Measurements from ENCODE around the gene MACROD1.
A peak's percentile ranks its signal among the peaks of the same experiment; 100 is the strongest.
"Not testable (repeated sequence)": the region's sequence is repeated elsewhere in the genome, so short reads cannot be mapped to it uniquely, and the experiment has no call there.

Gene MACROD1

DNA sequence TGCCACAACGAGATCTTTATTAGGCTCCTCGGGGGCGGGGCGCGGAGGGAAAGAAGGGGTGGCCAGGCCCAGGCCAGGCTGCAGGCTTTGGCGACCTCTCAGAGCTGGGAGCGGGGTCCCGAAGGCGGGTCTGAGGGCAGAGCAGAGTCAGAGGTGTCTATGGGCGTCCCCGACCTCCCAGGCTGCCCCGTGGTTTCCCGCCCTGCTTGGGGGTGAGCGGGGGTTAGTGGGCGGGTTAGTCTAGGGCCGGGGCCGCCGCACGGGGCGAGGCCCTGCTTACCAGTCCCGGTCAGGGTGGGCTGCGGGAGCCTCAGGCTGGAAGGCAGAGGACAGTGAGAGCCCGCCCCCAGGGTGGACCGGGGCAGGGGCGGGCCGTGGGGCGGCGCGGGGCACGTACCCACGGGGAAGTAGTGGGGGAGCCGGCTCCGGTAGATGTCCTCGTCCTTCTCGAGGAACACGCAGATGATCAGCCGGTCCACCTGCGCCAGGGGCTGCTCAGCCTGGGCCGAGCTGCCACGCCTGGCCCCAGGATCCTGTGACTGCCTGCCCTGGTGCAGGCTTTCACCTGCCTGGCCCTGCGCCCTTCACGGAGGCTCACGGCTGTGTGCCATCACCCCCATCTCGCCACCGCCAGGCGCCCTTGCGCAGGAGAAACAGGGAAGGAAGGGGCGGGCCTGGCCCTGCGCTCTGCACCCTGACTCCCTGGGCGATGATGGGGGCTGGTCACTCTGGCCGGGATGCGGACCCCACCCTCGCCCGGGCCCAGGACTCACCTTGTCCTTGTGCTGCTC lies 167.2 kb downstream of the MACROD1 start:
- DNase-seq (ENCODE audit: low read depth in 2 of 2): no peak

DNA sequence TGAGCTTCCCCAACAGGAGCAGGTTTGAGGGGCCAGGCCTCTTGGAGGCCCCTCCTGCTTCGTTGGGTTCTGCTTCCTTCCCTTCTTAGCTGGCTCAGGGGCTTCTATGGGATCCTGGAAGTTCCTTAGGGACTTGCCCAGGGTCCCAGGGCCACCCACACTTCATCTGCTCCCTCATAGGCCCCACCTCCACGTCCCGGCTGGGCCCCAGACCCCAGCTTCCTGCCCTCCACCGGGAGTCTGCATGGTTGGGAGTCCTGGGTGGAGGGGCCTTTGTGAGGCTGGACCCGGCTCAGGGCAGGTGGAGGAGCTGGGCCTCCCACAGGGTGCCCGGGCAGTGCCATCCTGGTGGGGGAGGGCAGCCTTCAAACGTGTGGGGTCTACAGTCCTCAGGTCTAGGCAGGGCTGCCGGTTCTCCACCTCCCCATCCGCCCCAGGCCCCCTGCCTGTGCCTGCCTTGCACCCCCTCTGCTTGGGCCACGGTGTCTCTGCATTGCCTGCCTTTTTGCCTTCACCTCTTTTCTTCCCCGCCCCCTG lies 168.0 kb downstream of the MACROD1 start:
- DNase-seq (ENCODE audit: low read depth in 2 of 2): no peak

DNA sequence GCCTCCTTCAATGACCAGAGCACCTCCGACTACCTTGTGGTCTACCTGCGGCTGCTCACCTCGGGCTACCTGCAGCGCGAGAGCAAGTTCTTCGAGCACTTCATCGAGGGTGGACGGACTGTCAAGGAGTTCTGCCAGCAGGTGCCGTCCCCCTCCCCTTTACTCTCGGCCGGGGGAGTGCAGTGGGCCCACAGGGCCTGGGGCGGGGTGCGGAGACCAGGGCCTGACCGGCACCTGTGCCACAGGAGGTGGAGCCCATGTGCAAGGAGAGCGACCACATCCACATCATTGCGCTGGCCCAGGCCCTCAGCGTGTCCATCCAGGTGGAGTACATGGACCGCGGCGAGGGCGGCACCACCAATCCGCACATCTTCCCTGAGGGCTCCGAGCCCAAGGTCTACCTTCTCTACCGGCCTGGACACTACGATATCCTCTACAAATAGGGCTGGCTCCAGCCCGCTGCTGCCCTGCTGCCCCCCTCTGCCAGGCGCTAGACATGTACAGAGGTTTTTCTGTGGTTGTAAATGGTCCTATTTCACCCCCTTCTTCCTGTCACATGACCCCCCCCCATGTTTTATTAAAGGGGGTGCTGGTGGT lies 168.7 kb downstream of the MACROD1 start:
- DNase-seq (ENCODE audit: low read depth in 2 of 2): no peak

DNA sequence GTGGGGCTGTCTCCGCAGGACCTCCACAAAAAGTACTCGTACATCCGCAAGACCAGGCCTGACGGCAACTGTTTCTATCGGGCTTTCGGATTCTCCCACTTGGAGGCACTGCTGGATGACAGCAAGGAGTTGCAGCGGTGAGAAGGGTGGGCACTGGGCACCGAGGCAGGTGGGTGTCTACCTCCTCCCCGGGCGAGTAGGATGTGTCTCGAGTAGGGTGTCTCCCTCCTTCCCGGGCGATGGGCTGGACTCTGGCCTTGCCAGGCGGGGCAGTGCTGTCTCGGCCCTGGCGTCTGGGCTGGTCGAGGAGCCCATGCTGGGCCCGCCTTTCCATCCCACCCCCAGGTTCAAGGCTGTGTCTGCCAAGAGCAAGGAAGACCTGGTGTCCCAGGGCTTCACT lies 169.4 kb downstream of the MACROD1 start:
- no peak for DNase-seq (ENCODE audit: low read depth in 2 of 2)

DNA sequence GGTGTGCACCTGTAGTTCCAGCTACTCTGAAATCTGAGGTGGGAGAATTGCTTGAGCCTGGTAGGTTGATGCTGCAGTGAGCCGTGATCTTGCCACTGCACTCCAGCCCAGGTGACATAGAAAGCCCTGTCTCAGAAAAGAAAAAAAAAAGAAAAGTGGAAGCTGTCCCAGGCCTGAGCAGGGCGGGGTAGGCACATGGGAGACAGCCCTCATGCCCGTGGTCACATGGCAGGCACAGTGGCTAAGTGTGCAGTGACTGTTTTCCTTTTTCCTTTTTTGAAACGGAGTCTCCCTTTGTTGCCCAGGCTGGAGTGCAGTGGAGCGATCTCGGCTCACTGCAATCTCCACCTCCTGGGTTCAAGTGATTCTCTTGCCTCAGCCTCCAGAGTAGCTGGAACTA lies 171.9 kb downstream of the MACROD1 start:
- no peak for DNase-seq (ENCODE audit: low read depth in 2 of 2)

DNA sequence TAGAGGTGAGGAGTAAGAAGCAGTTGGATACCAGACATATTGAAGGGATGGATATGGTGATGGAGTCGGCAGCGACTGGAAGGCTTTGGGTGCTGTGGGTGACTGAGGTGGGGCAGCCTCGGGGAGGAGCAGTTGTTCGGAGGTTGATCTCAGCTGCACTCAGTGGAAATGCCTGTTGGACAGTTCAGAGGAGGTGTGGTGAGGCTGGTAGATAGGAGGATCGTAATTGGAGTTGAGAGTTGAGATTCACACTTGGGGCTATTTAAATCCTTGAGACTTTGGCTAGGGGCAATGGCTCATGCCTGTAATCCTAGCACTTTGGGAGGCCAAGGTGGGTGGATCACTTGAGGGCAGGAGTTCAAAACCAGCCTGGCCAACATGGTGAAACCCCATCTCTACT lies 172.8 kb downstream of the MACROD1 start:
- DNase-seq (ENCODE audit: low read depth in 2 of 2): no peak

DNA sequence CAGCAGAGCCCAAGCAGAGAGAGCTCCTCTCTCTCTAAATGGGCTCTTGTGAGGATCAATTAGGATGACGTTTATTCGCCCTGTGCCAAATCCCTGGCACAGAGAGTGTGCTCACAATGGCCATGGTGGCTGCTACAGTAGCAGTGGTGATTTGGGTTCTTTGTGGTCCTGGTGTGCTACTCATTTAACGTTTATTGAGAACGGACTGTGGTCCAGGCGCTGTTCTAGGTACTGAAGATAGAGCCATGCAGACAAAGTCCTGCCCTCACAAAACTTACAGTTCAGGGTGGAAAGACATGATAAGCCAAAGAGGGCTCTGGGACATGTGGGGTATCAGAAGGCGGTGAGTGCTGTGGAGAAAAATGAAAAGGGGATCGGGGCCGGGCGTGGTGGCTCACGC lies 174.4 kb downstream of the MACROD1 start:
- no peak for DNase-seq (ENCODE audit: low read depth in 2 of 2)

DNA sequence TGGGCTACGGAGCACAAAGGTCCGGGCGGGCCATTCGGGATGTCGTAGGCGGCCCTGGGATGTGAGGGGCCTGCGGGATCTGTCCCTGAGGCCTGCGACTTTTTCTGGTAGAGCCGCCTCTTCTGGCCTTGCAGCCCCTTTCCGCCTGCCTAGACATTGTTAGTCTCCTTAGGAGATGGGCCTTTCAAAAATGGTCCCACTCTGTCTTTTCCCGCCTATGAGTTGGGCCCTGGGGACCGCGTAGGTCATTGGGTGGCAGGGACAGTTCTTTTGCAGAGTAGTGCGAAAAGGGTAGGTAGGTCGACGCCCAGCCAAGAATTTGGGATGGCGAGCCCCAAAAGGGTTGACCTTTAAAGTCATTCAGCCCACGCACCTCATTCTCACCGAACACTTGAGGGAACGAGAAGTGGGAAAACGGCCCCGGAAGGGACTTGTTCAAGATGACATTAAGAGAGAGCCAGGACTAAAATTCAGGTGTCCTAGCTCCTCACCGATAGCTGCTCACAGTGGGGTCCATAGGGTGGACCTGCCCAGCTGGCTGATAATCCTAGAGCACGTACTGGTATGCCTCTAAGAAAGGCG lies 178.9 kb downstream of the MACROD1 start:
- DNase-seq (ENCODE audit: low read depth in 2 of 2): no peak

DNA sequence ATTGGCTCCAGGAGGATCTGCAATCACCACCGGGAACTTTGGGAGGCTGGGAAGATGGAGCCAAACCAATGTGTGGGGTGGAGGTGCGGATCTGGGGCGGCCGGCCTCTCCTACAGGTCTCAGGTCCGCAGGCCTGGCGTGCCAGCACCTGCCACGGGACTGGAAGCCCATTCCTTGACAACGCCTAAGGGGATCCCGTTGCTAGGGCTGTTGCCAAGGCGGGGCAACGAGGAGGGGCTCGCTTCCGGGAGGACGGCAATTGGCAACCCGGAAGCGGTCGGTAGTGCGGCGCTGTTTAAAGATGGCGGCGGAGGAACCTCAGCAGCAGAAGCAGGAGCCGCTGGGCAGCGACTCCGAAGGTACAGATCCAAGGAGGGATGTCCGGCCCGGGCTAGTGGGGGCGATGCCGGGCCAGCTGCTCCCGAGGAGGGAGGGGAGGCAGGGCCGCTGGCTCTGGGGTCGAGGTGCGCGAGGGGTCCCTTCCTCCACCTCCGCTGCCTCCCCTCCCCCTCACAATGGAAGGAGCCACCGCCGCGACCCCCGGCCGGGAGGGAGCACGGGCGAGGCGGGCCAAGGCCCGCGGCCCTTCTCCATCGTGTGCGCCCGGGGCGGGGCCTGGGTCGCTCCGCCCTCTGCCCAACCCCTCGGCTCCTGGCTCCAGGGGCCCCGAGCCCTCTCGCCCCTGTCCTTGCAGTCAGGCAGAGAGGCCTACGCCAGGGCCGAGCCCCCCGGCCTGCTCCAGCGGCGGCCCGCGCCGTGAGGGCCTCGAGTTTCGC lies 179.6 kb downstream of the MACROD1 start, which contains the start of gene OTUB1:
Gene OTUB1 (plus strand): TSS at position 283 of the 776 bp plus-strand sequence. CDS start 19 bp downstream, at position 302.
- DNase-seq (ENCODE audit: low read depth in 2 of 2): peak; percentile 47 to 61

DNA sequence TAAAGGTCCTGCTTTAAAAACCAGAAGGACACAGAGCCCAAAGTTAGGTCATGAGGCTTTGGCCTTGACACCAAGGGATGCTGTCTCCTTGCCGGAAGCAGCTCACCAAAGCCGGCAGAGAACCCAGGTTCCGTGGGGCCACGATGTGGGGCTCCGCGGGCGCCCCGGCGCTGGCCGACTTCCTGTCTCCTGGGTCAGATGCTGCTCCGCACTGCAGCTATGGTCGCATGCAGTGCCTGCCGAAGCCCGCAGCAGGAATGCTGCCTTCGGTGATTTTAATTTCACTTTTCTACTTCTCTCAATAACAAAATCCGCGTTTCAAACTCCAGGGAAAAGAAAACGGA lies 180.1 kb downstream of the MACROD1 start:
- no peak for DNase-seq (ENCODE audit: low read depth in 2 of 2)

DNA sequence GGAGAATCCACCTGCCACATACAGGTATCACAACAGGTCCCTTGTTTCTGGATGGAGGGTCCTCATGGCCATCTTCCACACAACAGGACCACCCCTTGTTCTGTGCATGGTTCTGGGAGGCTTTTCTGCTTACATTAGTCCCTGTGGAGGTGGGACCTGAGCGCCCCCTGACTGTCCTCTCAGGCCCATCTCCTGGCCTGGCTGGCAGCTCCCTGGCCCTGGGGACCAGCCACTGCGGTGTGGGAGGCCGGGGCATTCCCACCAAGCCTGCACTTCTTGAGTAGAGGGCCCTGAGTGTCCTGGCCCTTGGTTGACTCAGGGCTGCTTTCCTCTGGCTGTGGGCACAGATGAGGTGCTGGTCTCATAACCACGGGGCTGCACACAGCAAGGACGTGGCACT lies 186.5 kb downstream of the MACROD1 start:
- no peak for DNase-seq (ENCODE audit: low read depth in 2 of 2)

DNA sequence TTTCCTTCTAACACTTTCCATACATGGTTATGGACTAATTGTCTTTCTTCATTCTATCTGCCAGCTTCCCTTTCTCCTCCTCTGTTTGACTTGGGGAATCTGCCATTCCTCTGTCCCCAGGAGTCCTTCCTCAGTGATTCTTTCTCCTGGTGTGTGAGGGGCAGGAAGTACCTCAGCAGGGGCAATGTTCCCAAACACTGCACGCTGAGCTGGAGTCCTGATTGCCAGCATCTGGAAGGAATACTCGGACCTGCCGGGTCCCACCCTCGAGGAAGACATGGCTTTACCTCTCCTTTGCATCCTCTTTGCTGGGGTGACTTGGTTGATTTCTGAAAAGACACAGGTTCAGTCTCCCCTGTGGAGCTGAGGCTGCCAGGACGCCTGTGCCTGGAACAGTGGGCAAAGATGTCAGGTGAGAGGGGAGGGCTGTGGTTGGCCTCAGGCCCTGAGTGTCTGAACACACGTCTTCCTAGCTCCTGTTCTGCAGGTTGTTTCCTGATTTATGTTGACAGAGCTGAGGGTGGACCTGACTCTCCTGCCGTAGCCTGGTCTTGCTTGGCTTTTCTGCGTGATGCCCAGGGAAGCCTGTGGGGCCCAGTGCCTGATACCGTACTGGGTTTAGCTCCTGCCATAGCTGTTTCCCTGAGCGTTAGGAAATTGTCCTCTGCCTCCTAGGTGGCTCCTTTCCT lies 187.2 kb downstream of the MACROD1 start:
- DNase-seq (ENCODE audit: low read depth in 2 of 2): no peak

DNA sequence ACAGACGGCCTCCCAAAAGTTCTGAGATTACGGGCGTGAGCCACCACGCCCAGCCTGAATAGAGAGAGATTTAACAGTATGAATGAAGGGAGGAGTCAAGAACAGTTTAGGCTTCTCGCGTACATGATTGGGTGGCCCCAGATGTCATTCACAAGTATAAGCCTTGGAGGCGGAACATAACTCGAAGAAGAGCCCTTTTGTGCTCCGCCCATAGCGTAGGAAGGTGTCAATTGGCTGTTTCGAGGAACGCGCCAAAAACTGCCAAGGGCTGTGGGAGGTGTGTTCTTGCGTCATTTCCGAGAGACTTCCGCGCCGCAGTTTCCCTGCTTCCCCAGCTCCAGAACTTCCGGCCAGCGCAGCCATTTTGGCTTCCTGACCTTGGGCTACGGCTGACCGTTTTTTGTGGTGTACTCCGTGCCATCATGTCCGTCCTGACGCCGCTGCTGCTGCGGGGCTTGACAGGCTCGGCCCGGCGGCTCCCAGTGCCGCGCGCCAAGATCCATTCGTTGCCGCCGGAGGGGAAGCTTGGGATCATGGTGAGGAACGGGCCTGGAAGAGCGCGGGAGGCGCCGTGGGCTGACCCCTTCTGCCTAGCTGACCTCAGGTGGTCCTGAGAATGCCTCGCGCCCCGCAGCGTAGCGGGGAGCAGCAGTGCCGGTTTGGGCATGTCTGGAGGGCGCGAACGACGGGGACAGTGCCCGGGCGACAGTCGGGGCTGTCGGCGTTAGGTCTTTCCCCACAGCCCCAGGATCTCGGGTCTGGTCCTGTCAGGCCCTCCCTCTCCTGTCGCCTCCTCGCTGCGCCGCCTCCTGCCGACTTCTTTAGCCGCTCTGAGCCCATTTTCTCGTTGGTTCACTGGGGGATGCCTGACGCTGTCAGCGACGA lies 191.4 kb downstream of the MACROD1 start, which contains the start of gene COX8A:
Gene COX8A (plus strand): TSS at position 362 of the 885 bp plus-strand sequence. CDS start 61 bp downstream, at position 423.
- DNase-seq (ENCODE audit: low read depth in 2 of 2): peak; percentile 100

DNA sequence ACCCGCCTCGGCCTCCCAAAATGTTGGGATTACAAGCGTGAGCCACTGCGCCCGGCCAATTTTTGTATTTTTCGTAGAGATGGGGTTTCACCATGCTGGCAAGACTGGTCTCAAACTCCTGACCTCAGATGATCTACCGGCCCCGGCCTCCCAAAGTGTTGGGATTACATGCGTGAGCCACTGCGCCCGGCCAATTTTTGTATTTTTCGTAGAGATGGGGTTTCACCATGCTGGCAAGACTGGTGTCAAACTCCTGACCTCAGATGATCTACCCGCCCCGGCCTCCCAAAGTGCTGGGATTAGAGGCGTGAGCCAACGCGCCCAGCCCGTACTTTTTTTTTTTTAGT lies 192.0 kb downstream of the MACROD1 start:
- not testable (repeated sequence) for DNase-seq (ENCODE audit: low read depth in 2 of 2)

DNA sequence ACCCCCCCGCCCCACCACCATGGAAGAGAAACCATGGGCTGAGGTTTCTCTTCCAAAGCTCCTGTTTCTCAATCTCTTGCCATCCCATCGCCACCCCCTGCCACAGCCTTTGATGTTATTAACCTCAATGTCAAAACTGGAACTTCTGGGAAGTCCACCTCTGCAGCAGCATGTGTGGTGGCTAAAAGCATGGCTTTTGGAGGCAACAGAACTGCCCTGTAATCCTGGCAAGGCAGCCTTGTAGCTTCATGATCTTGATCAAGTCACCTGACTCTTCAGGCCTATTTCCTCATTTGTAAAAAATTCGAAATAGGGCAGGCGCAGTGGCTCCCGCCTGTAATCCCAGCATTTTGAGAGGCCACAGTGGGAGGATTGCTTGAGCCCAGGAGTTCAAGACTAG lies 195.0 kb downstream of the MACROD1 start:
- no peak for DNase-seq (ENCODE audit: low read depth in 2 of 2)

DNA sequence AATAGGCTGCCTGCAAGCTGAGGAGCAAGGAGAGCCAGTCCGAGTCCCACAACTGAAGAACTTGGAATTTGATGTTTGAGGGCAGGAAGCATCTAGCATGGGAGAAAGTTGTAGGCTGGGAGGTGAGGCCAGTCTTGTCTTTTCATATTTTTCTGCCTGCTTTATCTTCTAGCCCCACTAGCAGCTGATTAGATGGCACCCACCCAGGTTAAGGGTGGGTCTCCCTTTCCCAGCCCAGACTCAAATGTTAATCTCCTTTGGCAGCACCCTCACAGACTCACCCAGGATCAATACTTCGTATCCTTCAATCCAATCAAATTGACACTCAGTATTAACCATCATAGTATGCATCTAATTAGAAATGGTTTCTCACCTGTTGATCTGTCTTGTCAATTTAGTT lies 196.5 kb downstream of the MACROD1 start:
- no peak for DNase-seq (ENCODE audit: low read depth in 2 of 2)

DNA sequence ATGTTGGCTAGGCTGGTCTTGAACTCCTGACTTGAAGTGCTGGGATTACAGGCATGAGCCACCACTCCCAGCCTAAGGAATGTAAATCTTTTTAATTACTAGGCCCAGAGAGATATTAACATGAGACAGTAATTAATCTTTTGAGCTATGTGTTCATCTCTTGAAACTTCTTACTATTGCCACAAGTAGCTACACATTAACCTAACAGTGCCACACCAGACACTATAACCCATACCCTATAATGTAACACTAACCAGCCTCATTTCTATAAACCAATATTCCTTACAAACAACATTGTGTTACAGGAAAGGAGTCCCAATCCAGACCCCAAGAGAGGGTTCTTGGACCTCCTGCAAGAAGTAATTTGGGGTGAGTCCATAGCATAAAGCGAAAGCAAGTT lies 199.5 kb downstream of the MACROD1 start:
- DNase-seq (ENCODE audit: low read depth in 2 of 2): no peak

DNA sequence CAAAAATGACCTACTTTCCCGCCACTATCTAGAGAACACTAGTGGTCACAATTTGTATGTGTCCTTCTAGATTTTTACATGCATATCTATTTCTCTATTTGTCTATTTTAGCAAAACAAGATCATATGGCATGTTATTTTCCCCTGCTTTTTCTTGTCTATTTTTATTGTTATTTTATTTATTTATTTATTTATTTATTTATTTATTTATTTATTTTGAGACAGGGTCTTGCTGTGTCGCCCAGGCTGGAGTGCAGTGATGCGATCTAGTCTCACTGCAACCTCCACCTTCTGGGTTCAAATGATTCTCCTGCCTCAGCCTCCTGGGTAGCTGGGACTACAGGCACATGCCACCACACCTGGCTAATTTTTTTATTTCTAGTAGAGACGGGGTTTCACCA lies 202.0 kb downstream of the MACROD1 start:
- DNase-seq (ENCODE audit: low read depth in 2 of 2): not testable (repeated sequence)

DNA sequence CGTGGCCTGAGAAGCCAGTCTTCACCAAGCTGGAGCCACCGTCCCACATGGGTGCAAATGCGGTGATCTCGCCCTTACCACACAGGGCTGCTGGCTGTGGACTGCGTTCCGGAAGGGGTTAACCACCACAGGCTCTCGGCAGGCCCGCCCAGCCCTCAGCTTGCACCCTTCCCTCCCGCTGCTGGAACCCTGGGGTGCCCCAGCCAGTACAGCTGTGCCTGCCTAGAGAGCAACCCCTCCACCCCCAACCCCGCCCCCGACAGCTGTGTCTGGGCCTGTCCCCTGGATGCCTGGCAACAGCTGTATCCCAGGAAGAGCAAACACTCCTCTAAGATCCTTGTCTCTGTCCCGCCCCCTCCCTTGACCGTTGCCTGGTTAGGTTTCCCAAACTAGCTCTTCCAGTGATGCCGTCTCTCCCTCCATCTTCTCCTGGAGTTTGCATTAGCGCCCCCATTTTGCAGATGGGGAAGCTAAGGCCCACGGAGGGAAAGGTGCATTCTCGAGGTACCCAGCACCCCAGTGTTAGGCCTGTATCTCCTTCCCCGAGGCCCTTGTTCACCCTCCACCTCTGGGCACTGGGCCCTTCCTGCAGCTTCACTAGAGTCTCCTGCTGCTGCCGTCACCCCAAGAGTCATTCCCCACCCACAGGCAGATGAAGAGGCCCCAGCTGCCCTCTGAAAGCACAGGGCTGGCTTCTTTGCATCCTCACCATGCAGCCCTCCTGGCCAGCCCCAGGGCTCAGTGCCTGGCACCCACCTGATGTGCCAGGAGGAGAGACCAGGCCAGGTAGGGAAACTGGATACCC lies 204.1 kb downstream of the MACROD1 start:
- no peak for DNase-seq (ENCODE audit: low read depth in 2 of 2)

DNA sequence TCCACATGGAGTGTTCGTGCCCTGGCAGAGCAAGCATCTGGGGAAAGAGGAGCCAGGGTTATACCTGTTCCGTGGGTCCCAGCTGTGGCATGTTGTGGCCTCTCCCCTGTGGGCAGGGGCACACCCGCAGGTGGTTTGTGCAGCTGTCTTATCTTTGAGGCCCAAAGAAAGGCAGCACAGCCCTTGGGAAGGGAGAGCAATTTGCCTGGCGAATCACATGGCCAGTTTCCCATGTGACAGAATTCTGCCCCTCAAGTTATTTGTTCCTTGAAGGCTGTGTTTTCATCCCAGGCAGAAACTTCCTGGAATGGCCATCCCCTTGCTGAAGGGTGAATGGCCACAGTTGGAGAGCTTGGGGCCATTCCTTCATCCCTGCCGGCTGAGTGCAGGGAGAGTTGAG lies 207.9 kb downstream of the MACROD1 start:
- no peak for DNase-seq (ENCODE audit: low read depth in 2 of 2)
